Measurements from ENCODE around the gene C2orf72. TPM values are rescaled to one million over a fixed set of nuclear protein-coding genes. Genes with fewer than 3 reads are reported as not detected.

The C2orf72 gene
- polyA plus RNA-seq, 3 donors: not detected

DNA sequence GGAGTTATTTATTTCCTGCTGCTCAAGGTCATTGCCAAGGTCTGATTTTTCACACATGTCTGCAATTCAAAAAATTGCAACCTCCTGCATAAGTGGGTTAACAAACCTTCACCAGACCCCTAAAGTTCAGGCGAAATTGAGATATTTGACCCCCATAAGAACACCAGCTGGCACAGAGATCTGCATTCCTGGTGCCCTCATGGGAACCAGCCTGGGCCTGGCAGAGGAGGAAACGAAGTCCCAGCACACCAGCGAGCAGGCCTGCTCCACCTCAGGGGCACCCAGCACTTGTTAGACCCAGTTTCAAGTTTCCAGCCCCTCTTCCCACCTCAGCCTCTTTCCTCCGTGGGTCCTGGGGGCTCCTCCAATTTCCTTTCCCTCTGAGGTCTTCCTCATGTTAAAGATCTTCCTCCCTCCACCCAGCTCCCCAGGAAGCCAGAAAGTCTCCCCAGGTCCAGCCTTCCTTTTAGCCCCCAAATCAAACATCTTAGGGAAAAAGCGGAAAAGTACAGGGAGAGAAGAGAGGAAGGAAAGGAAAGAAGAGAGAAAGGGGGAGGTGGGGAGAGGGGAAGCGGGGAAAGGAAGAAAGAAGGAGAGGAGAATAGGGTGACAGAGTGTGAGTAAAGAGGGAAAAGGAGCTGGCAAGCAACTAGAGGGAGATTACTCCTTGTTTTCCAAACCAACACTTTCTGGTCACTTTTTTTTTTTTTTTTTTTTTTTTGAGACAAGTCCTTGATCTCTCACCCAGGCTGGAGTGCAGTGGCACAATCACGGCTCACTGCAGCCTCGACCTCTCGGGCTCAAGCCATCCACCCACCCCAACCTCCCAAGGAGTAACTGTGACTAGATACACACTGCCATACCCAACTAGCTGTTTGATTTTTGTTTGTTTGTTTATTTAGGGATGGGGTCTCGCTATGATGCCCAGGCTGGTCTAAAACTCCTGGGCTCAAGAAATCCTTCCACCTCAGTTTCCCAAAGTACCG, 3.9 kb upstream of the C2orf72 start:
- H3K4me2 ChIP-seq (replicated peaks; ENCODE audit: extremely low read depth, low read length, poor library complexity, severe bottlenecking): no peak overlapping the region
- H3K27me3 ChIP-seq (ENCODE audit: control insufficient read depth in 2 of 2, insufficient read depth in 2 of 2, low read length in 2 of 2): peaks cover 19 to 28% of the 10 kb centered on the region in 2 donors
- Mint-ChIP-seq H3K4me1 (peaks cover 4% of the 10 kb centered on the region), H3K4me3 (no peak overlapping the region), H3K27ac (no peak overlapping the region), H3K27me3 (ENCODE audit: low read depth in 3 of 3) (peaks cover 27 to 44% (median 35%) of the 10 kb centered on the region in 3 donors), H3K36me3 (no peaks in the 10 kb centered on the region), H3K9me3 (peaks cover 0 to 8% (median 3%) of the 10 kb centered on the region in 7 donors)
- peaks cover 0 to 8% of the 10 kb centered on the region in 2 donors for H3K9me3 ChIP-seq (replicated peaks in 1 of 2; ENCODE audit: control insufficient read depth in 1 of 2, insufficient read depth in 1 of 2, low read length in 2 of 2)
- no peaks in the 10 kb centered on the region for H3K79me2 ChIP-seq (ENCODE audit: insufficient read depth, low read length)
- DNase-seq: no peak
- no peaks in the 10 kb centered on the region for H4K20me1 ChIP-seq (ENCODE audit: insufficient read depth, low read length)
- intact Hi-C loops (cut with micrococcal nuclease): no loop called here
- H2AFZ ChIP-seq (ENCODE audit: insufficient read depth, low read depth, low read length, poor library complexity, severe bottlenecking): no peak overlapping the region
- peaks cover 0 to 2% of the 10 kb centered on the region in 2 donors for H3K4me1 ChIP-seq (ENCODE audit: control insufficient read depth in 1 of 2, insufficient read depth in 2 of 2, low read length in 2 of 2)
- H3K27ac ChIP-seq (ENCODE audit: low read depth in 1 of 2, low read length in 2 of 2): no peak overlapping the region
- H3K9ac ChIP-seq (ENCODE audit: insufficient read depth, low read length, poor library complexity, severe bottlenecking): no peak overlapping the region
- no peak overlapping the region for H3K4me3 ChIP-seq (replicated peaks in 1 of 3; ENCODE audit: low read depth in 2 of 3, low read length in 3 of 3)
- no peaks in the 10 kb centered on the region for H3K36me3 ChIP-seq (replicated peaks in 1 of 2; ENCODE audit: control insufficient read depth in 1 of 2, insufficient read depth in 2 of 2, low read length in 2 of 2)
- TF ChIP-seq CTCF (IDR thresholded peaks at IDR 0.05): no peak
- WGBS (ENCODE audit: insufficient coverage): 79% methylated on average over 5 of the region's 11 CpGs

DNA sequence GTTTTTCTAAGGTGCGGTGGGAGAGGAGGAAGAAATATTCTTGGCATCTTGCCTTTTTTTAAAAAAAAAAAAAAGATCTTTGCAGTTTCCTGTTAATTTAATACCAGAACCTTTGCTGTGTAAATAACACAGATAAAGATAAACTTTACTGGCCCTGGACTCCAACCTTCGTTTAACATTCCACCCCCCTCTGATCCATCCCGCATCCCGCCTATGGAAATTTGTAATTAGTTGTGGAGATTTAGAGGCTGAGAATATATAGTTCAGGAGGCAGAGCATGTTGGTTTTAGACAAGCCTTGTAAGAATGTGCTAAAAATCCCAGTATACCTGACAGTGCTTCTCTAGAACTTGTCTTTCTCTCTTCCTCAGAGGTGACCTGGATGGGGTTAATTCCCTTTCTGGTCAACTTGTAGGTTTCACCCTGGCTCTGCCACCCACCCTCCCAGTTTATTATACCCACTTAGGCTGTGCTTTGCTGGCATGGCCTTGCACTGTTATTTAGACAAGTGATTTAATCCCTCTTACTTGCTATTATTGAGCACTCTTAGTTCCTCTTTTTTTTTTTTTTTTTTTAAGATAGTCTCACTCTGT, 2.9 kb upstream of the C2orf72 start:
- H3K36me3 Mint-ChIP-seq: no peaks in the 10 kb centered on the region
- H2AFZ ChIP-seq (ENCODE audit: insufficient read depth, low read depth, low read length, poor library complexity, severe bottlenecking): no peak overlapping the region
- no peaks in the 10 kb centered on the region for H4K20me1 ChIP-seq (ENCODE audit: insufficient read depth, low read length)
- H3K9me3 Mint-ChIP-seq: peaks cover 0 to 8% (median 2%) of the 10 kb centered on the region in 7 donors
- H3K4me2 ChIP-seq (replicated peaks; ENCODE audit: extremely low read depth, low read length, poor library complexity, severe bottlenecking): no peak overlapping the region
- no peak overlapping the region for H3K27ac Mint-ChIP-seq
- no peak overlapping the region for H3K9ac ChIP-seq (ENCODE audit: insufficient read depth, low read length, poor library complexity, severe bottlenecking)
- H3K36me3 ChIP-seq (replicated peaks in 1 of 2; ENCODE audit: control insufficient read depth in 1 of 2, insufficient read depth in 2 of 2, low read length in 2 of 2): no peaks in the 10 kb centered on the region
- DNase-seq: no peak
- H3K79me2 ChIP-seq (ENCODE audit: insufficient read depth, low read length): no peaks in the 10 kb centered on the region
- peaks cover 4% of the 10 kb centered on the region for H3K4me1 Mint-ChIP-seq
- no peak overlapping the region for H3K4me3 ChIP-seq (replicated peaks in 1 of 3; ENCODE audit: low read depth in 2 of 3, low read length in 3 of 3)
- H3K4me1 ChIP-seq (ENCODE audit: control insufficient read depth in 1 of 2, insufficient read depth in 2 of 2, low read length in 2 of 2): peaks cover 0 to 2% of the 10 kb centered on the region in 2 donors
- intact Hi-C loops (cut with micrococcal nuclease): no loop called here
- H3K9me3 ChIP-seq (replicated peaks in 1 of 2; ENCODE audit: control insufficient read depth in 1 of 2, insufficient read depth in 1 of 2, low read length in 2 of 2): peaks cover 0 to 13% of the 10 kb centered on the region in 2 donors
- no peak overlapping the region for H3K27ac ChIP-seq (ENCODE audit: low read depth in 1 of 2, low read length in 2 of 2)
- H3K4me3 Mint-ChIP-seq: peak overlapping the region in 1 of 2 donors; percentile 30
- WGBS (ENCODE audit: insufficient coverage): no CpG with 5 or more reads among the region's 4 CpGs
- no peak for TF ChIP-seq CTCF (IDR thresholded peaks at IDR 0.05)
- peaks cover 36 to 54% (median 45%) of the 10 kb centered on the region in 3 donors for H3K27me3 Mint-ChIP-seq (ENCODE audit: low read depth in 3 of 3)
- peaks cover 27 to 37% of the 10 kb centered on the region in 2 donors for H3K27me3 ChIP-seq (ENCODE audit: control insufficient read depth in 2 of 2, insufficient read depth in 2 of 2, low read length in 2 of 2)
